ENCODE data around the gene AVP. TPM values are rescaled to one million over a fixed set of nuclear protein-coding genes. Genes with fewer than 3 reads are reported as not detected.

The AVP gene
- total and polyA plus RNA-seq, 9 of the 15 experiments (the other 6 are each of a cell fraction or from before 2014, with no cell fraction given): not detected

- Histone ChIP-seq H3K9me3 (replicated peaks; ENCODE audit: control insufficient read depth, insufficient read depth, low read depth, low read length) (no peaks in the 10 kb centered on the region), H3K79me2 (ENCODE audit: control insufficient read depth, insufficient read depth, low read length) (no peaks in the 10 kb centered on the region), H3K9me1 (ENCODE audit: control insufficient read depth, insufficient read depth, low read length) (no peaks in the 10 kb centered on the region), H3K4me2 (ENCODE audit: insufficient read depth, low read length) (no peak overlapping the region), H3K9ac (ENCODE audit: insufficient read depth in 1 of 2, low read depth in 2 of 2, low read length in 2 of 2) (0 out of 4 replicates have a peak overlapping the region, but pooled peaks of 1 of the 2 experiments have one; percentile 33), H3K4me3 (no peak overlapping the region), H2AFZ (ENCODE audit: low read depth, low read length) (no peak overlapping the region), H3K36me3 (ENCODE audit: control insufficient read depth, insufficient read depth, low read length) (no peaks in the 10 kb centered on the region), H3K27me3 (ENCODE audit: control insufficient read depth in 2 of 2, insufficient read depth in 2 of 2, low read length in 2 of 2) (no peaks in the 10 kb centered on the region), H4K20me1 (replicated peaks; ENCODE audit: control insufficient read depth, insufficient read depth, low read length) (no peaks in the 10 kb centered on the region), H3K27ac (ENCODE audit: extremely low read depth, low read depth, low read length) (no peak overlapping the region), H3K4me1 (replicated peaks in 1 of 2; ENCODE audit: control insufficient read depth in 2 of 2, insufficient read depth in 2 of 2, low read length in 2 of 2) (peaks cover 0 to 8% of the 10 kb centered on the region in 2 experiments; a peak in 2 of 5 replicates)
- TF ChIP-seq CBFA2T3 (IDR thresholded peaks at IDR 0.05) (no peak), PHB (CRISPR knock-in tag; IDR thresholded peaks at IDR 0.05) (no peak), HINFP (tag; conservative IDR thresholded peaks at IDR 0.05; ENCODE audit: low read depth) (no peak), CBFA2T2 (conservative IDR thresholded peaks at IDR 0.05) (no peak), MTA2 (IDR thresholded peaks at IDR 0.05; ENCODE audit: low read depth) (no peak), ZNF277 (CRISPR knock-in tag; IDR thresholded peaks at IDR 0.05; ENCODE audit: borderline replicate concordance) (no peak), RAD21 (CRISPR knock-in tag; conservative IDR thresholded peaks at IDR 0.05 in 1 of 2, IDR thresholded peaks at IDR 0.05 in 1 of 2) (no peak), EHMT2 (IDR thresholded peaks at IDR 0.05) (no peak), EGR1 (conservative IDR thresholded peaks at IDR 0.05) (no peak), RCOR1 (IDR thresholded peaks at IDR 0.05; ENCODE audit: borderline replicate concordance in 1 of 2, low read depth in 2 of 2, low read length in 2 of 2) (no peak), POLR3A (IDR thresholded peaks at IDR 0.05; ENCODE audit: borderline replicate concordance, extremely low read depth, insufficient read depth, insufficient read length) (no peak), JUND (IDR thresholded peaks at IDR 0.05; ENCODE audit: borderline replicate concordance, low read depth, low read length) (no peak), JUND (tag; IDR thresholded peaks at IDR 0.05; ENCODE audit: borderline replicate concordance, low read depth, low read length) (no peak), NFYB (IDR thresholded peaks at IDR 0.05; ENCODE audit: extremely low read depth, insufficient read length) (no peak), ARID4B (CRISPR knock-in tag; IDR thresholded peaks at IDR 0.05) (no peak), POLR3G (IDR thresholded peaks at IDR 0.05; ENCODE audit: extremely low read depth, insufficient read length, insufficient replicate concordance) (no peak), HDAC1 (IDR thresholded peaks at IDR 0.05) (no peak)
- FAIRE-seq: no peak
- 15% methylated on average over 4 of the region's 4 CpGs for whole genome bisulfite sequencing (ENCODE audit: insufficient coverage, low coverage, missing lambda C conversion rate)
- intact Hi-C loops (cut with micrococcal nuclease): no loop called here
- no TSS peak for BruUV-seq (replicated peaks)
- POLR2A ChIA-PET: interaction anchor here (0.6 to 1.7 kb wide), 5 partner anchors 19 to 200 kb away, joined by 3 to 4 read pairs (median 3); no protein-coding TSS in a partner anchor
- DNase-seq (ENCODE audit: extremely low read depth in 1 of 4, low spot score in 3 of 4): peak in 1 of 4 experiments; percentile 7
- no peak; the same call in 2 of the 3 replicates for ATAC-seq
- in situ Hi-C loops (cut with MboI): no loop called here
- CTCF ChIA-PET (ENCODE audit: low intra/inter-chr PET ratio): no interaction called here
Observed at GRCh38 chr20:3129094-3129493, 44.6 kb upstream of the AVP start.

Measured in K562 (cell line).